ENCODE measurements around the gene ARHGAP1.

The ARHGAP1 gene

GRCh38 chr11:46700241-46701077, at the start of gene ARHGAP1, which contains the start of gene ZNF408:
TSS of gene ARHGAP1 (minus strand) at chr11:46700619. CDS start at chr11:46696107, 4,512 bp downstream.
TSS of gene ZNF408 (plus strand) at chr11:46701031. CDS start at chr11:46701048, 17 bp downstream.
- peak; percentile 99 for DNase-seq

GRCh38 chr11:46747150-46747549, 46.7 kb upstream of the ARHGAP1 start:
- DNase-seq: no peak

GRCh38 chr11:46745995-46746394, 45.6 kb upstream of the ARHGAP1 start:
- no peak for DNase-seq

- DNase-seq: no peak
Observed at GRCh38 chr11:46745328-46745727, 44.9 kb upstream of the ARHGAP1 start.

GRCh38 chr11:46743693-46744339, 43.4 kb upstream of the ARHGAP1 start:
- no peak for DNase-seq

GRCh38 chr11:46743043-46743442, 42.6 kb upstream of the ARHGAP1 start:
- DNase-seq: no peak

- no peak for DNase-seq
Observed at GRCh38 chr11:46741600-46742484, 41.4 kb upstream of the ARHGAP1 start.

- DNase-seq: no peak
Observed at GRCh38 chr11:46738887-46739286, 38.5 kb upstream of the ARHGAP1 start.

GRCh38 chr11:46737699-46738098, 37.3 kb upstream of the ARHGAP1 start:
- DNase-seq: no peak

GRCh38 chr11:46736615-46737014, 36.2 kb upstream of the ARHGAP1 start:
- no peak for DNase-seq

- no peak for DNase-seq
Observed at GRCh38 chr11:46736146-46736545, 35.7 kb upstream of the ARHGAP1 start.

- no peak for DNase-seq
Observed at GRCh38 chr11:46733234-46733633, 32.8 kb upstream of the ARHGAP1 start.

GRCh38 chr11:46731545-46731944, 31.1 kb upstream of the ARHGAP1 start:
- DNase-seq: no peak

- DNase-seq: no peak
Observed at GRCh38 chr11:46729110-46730027, 28.9 kb upstream of the ARHGAP1 start.

GRCh38 chr11:46728659-46729040, 28.2 kb upstream of the ARHGAP1 start:
- DNase-seq: no peak

GRCh38 chr11:46727952-46728658, 27.7 kb upstream of the ARHGAP1 start:
- DNase-seq: no peak

GRCh38 chr11:46726206-46726862, 25.9 kb upstream of the ARHGAP1 start:
- no peak for DNase-seq

GRCh38 chr11:46725338-46726205, 25.2 kb upstream of the ARHGAP1 start:
- no peak for DNase-seq

- DNase-seq: no peak
Observed at GRCh38 chr11:46724088-46724487, 23.7 kb upstream of the ARHGAP1 start.

GRCh38 chr11:46723359-46723680, 22.9 kb upstream of the ARHGAP1 start:
- DNase-seq: no peak
